HepG2 (cell line): ENCODE measurements around the gene LLGL2. TPM values are rescaled to one million over a fixed set of nuclear protein-coding genes. Genes with fewer than 3 reads are reported as not detected.
A peak's percentile ranks its signal among the peaks of the same experiment; 100 is the strongest.

Source experiments
- CAMTA2 ChIP-seq: sonication (generic); formaldehyde crosslinking; IDR thresholded peaks from 2 replicates; pipeline ENCODE4 v1.4.0; 2020; ENCODE audit warnings: mild to moderate bottlenecking, missing genetic modification reagents, borderline replicate concordance
- KDM4B ChIP-seq: sonication (generic); formaldehyde crosslinking; IDR thresholded peaks from 2 replicates; pipeline ENCODE4 v1.4.0; 2020; ENCODE audit warnings: missing genetic modification reagents
- MIER2 ChIP-seq: IDR thresholded peaks from 2 replicates; pipeline ENCODE4 v1.6.1; 2016; ENCODE audit warnings: missing biosample characterization, missing genetic modification reagents
- MXI1 ChIP-seq: IDR thresholded peaks from 3 replicates; pipeline ENCODE4 v1.6.1; 2012; ENCODE audit warnings: low read depth, low read length, inconsistent platforms, borderline replicate concordance
- ZNF232 ChIP-seq: sonication (generic); formaldehyde crosslinking; IDR thresholded peaks from 2 replicates; pipeline ENCODE4 v1.4.0; 2020; ENCODE audit warnings: missing genetic modification reagents, borderline replicate concordance
- ZNF317 ChIP-seq: sonication (generic); formaldehyde crosslinking; IDR thresholded peaks from 2 replicates; pipeline ENCODE4 v1.5.0; 2020; ENCODE audit warnings: mild to moderate bottlenecking, missing genetic modification reagents
- ZNF660 ChIP-seq: sonication (generic); formaldehyde crosslinking; IDR thresholded peaks from 2 replicates; pipeline ENCODE4 v1.5.1; 2020; ENCODE audit warnings: mild to moderate bottlenecking, low read depth, missing genetic modification reagents, borderline replicate concordance
- polyA plus RNA-seq, 8 experiments: library from polyadenylated mRNA; depleted of rRNA in 3 of 8; stranded (reverse) in 7 of 8; unstranded in 1 of 8; fragments of >200 nt; fragmentation: Illumina TruSeq in 4 of 8; extraction: Trizol in 4 of 8; gene quantifications; 2 replicates each; pipeline versions ENCODE4 v1.2.1 to v1.2.3, GENCODE V29; 2011 to 2016; ENCODE audit warnings: low read depth in 4 of 8, missing spikeins in 1 of 8, mixed read lengths in 1 of 8; ENCODE audit not compliant: insufficient read depth in 1 of 8
- total RNA-seq, 5 experiments: library from RNA; depleted of rRNA; stranded (reverse); fragments of >200 nt; fragmentation: Illumina TruSeq; extraction: Trizol; gene quantifications; 2 replicates each; pipeline ENCODE4 v1.2.3, GENCODE V29; 2016; ENCODE audit warnings: low read depth in 1 of 5
- TF ChIP-seq, protein P1 (sequence below): sonication (generic); formaldehyde crosslinking; conservative IDR thresholded peaks from 2 replicates; pipeline ENCODE4 v1.4.0; 2020; ENCODE audit warnings: missing genetic modification reagents
- TF ChIP-seq, protein P2 (sequence below): sonication (generic); formaldehyde crosslinking; IDR thresholded peaks from one replicate; pipeline ENCODE4 v1.5.1; 2020; ENCODE audit warnings: mild to moderate bottlenecking, missing genetic modification reagents; ENCODE audit errors: not compliant biosample characterization
- TF ChIP-seq, protein P3 (sequence below): sonication (generic); formaldehyde crosslinking; IDR thresholded peaks from 2 replicates; pipeline ENCODE4 v1.4.0; 2020; ENCODE audit warnings: missing genetic modification reagents, mild to moderate bottlenecking, borderline replicate concordance
- TF ChIP-seq, protein P4 (sequence below): sonication (generic); formaldehyde crosslinking; IDR thresholded peaks from 2 replicates; pipeline ENCODE4 v1.5.0; 2020; ENCODE audit warnings: missing genetic modification reagents
- TF ChIP-seq, protein P5 (sequence below): sonication (generic); formaldehyde crosslinking; IDR thresholded peaks from 2 replicates; pipeline ENCODE4 v1.5.0; 2020; ENCODE audit warnings: mild to moderate bottlenecking, missing genetic modification reagents

Gene LLGL2
- total and polyA plus RNA-seq, 2 of the 13 experiments (the other 11 are each of a cell fraction or from before 2014, with no cell fraction given) = 83.0 to 86.7 TPM

DNA sequence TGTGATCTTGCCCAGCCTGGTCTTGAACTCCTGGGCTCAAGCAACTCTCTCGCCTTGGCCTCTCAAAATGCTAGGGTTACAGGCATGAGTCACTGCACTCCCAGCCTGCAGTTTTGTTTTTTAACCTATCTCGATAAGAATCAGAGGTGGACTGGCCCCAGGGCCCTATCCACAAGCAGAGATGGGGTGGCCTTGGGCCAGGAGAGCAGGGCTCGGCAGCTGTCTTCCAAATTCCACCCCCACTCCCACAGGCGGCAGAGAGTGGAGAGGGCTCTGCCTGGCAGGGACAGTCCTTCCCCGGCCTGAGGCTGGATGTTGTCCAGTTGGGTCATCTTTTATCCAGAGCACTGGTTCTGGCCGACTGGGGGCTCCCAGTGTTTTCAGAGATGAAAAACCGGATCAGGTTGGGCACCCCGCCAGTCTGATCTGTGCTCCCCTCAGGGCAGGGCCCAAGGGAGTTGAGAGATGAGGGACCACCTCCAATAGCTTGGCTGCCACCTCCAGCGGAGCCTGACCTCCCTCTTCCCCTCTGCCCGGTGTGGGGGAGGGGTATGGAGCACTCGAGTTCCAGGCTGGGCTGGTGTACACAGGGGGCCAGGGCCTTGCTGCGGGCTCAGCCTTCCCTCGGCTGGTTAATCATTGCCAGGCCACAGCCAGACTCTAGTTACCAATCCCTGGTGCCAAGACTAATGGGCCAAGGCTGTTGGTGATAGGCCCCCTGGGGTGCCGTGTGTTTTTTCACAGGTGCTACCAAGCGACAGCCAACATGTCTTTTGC is 31.8 kb downstream of the LLGL2 start (continued):
- TF ChIP-seq, protein P1, sequence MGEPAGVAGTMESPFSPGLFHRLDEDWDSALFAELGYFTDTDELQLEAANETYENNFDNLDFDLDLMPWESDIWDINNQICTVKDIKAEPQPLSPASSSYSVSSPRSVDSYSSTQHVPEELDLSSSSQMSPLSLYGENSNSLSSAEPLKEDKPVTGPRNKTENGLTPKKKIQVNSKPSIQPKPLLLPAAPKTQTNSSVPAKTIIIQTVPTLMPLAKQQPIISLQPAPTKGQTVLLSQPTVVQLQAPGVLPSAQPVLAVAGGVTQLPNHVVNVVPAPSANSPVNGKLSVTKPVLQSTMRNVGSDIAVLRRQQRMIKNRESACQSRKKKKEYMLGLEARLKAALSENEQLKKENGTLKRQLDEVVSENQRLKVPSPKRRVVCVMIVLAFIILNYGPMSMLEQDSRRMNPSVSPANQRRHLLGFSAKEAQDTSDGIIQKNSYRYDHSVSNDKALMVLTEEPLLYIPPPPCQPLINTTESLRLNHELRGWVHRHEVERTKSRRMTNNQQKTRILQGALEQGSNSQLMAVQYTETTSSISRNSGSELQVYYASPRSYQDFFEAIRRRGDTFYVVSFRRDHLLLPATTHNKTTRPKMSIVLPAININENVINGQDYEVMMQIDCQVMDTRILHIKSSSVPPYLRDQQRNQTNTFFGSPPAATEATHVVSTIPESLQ (CRISPR knock-in tag) = peak; percentile 94
- TF ChIP-seq, protein P2, sequence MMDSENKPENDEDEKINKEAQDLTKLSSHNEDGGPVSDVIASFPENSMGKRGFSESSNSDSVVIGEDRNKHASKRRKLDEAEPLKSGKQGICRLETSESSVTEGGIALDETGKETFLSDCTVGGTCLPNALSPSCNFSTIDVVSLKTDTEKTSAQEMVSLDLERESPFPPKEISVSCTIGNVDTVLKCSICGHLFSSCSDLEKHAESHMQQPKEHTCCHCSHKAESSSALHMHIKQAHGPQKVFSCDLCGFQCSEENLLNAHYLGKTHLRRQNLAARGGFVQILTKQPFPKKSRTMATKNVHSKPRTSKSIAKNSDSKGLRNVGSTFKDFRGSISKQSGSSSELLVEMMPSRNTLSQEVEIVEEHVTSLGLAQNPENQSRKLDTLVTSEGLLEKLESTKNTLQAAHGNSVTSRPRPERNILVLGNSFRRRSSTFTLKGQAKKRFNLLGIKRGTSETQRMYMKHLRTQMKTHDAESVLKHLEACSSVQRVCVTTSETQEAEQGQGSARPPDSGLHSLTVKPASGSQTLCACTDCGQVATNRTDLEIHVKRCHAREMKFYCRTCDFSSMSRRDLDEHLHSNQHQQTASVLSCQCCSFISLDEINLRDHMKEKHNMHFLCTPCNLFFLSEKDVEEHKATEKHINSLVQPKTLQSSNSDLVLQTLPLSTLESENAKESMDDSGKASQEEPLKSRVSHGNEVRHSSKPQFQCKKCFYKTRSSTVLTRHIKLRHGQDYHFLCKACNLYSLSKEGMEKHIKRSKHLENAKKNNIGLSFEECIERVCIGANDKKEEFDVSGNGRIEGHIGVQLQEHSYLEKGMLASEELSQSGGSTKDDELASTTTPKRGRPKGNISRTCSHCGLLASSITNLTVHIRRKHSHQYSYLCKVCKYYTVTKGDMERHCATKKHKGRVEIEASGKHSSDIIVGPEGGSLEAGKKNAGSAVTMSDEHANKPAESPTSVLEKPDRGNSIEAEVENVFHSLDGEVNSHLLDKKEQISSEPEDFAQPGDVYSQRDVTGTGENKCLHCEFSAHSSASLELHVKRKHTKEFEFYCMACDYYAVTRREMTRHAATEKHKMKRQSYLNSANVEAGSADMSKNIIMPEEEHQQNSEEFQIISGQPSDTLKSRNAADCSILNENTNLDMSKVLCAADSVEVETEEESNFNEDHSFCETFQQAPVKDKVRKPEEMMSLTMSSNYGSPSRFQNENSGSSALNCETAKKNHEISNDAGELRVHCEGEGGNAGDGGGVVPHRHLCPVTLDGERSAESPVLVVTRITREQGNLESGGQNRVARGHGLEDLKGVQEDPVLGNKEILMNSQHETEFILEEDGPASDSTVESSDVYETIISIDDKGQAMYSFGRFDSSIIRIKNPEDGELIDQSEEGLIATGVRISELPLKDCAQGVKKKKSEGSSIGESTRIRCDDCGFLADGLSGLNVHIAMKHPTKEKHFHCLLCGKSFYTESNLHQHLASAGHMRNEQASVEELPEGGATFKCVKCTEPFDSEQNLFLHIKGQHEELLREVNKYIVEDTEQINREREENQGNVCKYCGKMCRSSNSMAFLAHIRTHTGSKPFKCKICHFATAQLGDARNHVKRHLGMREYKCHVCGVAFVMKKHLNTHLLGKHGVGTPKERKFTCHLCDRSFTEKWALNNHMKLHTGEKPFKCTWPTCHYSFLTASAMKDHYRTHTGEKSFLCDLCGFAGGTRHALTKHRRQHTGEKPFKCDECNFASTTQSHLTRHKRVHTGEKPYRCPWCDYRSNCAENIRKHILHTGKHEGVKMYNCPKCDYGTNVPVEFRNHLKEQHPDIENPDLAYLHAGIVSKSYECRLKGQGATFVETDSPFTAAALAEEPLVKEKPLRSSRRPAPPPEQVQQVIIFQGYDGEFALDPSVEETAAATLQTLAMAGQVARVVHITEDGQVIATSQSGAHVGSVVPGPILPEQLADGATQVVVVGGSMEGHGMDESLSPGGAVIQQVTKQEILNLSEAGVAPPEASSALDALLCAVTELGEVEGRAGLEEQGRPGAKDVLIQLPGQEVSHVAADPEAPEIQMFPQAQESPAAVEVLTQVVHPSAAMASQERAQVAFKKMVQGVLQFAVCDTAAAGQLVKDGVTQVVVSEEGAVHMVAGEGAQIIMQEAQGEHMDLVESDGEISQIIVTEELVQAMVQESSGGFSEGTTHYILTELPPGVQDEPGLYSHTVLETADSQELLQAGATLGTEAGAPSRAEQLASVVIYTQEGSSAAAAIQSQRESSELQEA = peak; percentile 0
- no peak for TF ChIP-seq ZNF660
- peak; percentile 98 for TF ChIP-seq KDM4B (CRISPR knock-in tag)
- peak; percentile 68; the same call in 1 of the 3 replicates for TF ChIP-seq MXI1
- TF ChIP-seq CAMTA2 = 0 out of 2 replicates have a peak, but pooled peaks have one; percentile 40
- TF ChIP-seq, protein P3, sequence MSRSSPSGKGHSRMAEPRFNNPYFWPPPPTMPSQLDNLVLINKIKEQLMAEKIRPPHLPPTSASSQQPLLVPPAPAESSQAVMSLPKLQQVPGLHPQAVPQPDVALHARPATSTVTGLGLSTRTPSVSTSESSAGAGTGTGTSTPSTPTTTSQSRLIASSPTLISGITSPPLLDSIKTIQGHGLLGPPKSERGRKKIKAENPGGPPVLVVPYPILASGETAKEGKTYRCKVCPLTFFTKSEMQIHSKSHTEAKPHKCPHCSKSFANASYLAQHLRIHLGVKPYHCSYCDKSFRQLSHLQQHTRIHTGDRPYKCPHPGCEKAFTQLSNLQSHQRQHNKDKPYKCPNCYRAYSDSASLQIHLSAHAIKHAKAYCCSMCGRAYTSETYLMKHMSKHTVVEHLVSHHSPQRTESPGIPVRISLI (CRISPR knock-in tag) = peak; percentile 88
- peak; percentile 93 for TF ChIP-seq ZNF317
- TF ChIP-seq MIER2 = peak; percentile 80; the same call in 1 of the 2 replicates
- TF ChIP-seq, protein P4, sequence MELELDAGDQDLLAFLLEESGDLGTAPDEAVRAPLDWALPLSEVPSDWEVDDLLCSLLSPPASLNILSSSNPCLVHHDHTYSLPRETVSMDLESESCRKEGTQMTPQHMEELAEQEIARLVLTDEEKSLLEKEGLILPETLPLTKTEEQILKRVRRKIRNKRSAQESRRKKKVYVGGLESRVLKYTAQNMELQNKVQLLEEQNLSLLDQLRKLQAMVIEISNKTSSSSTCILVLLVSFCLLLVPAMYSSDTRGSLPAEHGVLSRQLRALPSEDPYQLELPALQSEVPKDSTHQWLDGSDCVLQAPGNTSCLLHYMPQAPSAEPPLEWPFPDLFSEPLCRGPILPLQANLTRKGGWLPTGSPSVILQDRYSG (CRISPR knock-in tag) = 0 out of 2 replicates have a peak, but pooled peaks have one; percentile 27
- TF ChIP-seq, protein P5, sequence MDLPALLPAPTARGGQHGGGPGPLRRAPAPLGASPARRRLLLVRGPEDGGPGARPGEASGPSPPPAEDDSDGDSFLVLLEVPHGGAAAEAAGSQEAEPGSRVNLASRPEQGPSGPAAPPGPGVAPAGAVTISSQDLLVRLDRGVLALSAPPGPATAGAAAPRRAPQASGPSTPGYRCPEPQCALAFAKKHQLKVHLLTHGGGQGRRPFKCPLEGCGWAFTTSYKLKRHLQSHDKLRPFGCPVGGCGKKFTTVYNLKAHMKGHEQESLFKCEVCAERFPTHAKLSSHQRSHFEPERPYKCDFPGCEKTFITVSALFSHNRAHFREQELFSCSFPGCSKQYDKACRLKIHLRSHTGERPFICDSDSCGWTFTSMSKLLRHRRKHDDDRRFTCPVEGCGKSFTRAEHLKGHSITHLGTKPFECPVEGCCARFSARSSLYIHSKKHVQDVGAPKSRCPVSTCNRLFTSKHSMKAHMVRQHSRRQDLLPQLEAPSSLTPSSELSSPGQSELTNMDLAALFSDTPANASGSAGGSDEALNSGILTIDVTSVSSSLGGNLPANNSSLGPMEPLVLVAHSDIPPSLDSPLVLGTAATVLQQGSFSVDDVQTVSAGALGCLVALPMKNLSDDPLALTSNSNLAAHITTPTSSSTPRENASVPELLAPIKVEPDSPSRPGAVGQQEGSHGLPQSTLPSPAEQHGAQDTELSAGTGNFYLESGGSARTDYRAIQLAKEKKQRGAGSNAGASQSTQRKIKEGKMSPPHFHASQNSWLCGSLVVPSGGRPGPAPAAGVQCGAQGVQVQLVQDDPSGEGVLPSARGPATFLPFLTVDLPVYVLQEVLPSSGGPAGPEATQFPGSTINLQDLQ (CRISPR knock-in tag) = no peak
- peak; percentile 65; the same call in 1 of the 2 replicates for TF ChIP-seq ZNF232 (CRISPR knock-in tag)
